Mesenchymal stem cell (in vitro differentiated cells and primary cell): ENCODE measurements around the gene UGT1A8.
"Not testable (repeated sequence)": the region's sequence is repeated elsewhere in the genome, so short reads cannot be mapped to it uniquely, and the experiment has no call there.

Source experiments
- DNase-seq: peaks from one replicate; pipeline ENCODE4 v3.0.0-alpha.2; 2013
- H2AFZ ChIP-seq: one replicate; pipeline ENCODE4 v1.6.1; 2013; ENCODE audit warnings: low read depth, mild to moderate bottlenecking, control low read depth, inconsistent platforms, low read length, moderate library complexity
- H2AK5ac ChIP-seq: 2 replicates; pipeline ENCODE4 v1.6.1; 2013; ENCODE audit warnings: low read length, moderate library complexity, mild to moderate bottlenecking, inconsistent platforms; ENCODE audit not compliant: severe bottlenecking
- H2BK120ac ChIP-seq: one replicate; pipeline ENCODE4 v1.6.1; 2013; ENCODE audit warnings: low read depth, mild to moderate bottlenecking, inconsistent platforms, low read length, moderate library complexity
- H2BK12ac ChIP-seq, 2 experiments: one replicate each; pipeline ENCODE4 v1.6.1; 2013; ENCODE audit warnings: inconsistent platforms in 2 of 2, low read length in 2 of 2, mild to moderate bottlenecking in 2 of 2, moderate library complexity in 2 of 2, control low read depth in 1 of 2
- H2BK15ac ChIP-seq: one replicate; pipeline ENCODE4 v1.6.1; 2013; ENCODE audit warnings: mild to moderate bottlenecking, low read depth, inconsistent platforms; ENCODE audit not compliant: poor library complexity, severe bottlenecking
- H2BK5ac ChIP-seq: 2 replicates; pipeline ENCODE4 v1.6.1; 2013; ENCODE audit warnings: low read depth, mild to moderate bottlenecking, low read length, control low read depth, inconsistent platforms; ENCODE audit not compliant: poor library complexity, severe bottlenecking
- H3K14ac ChIP-seq, 2 experiments: one replicate each; pipeline ENCODE4 v1.6.1; 2013; ENCODE audit warnings: inconsistent platforms in 2 of 2, low read length in 2 of 2, control low read depth in 1 of 2, mild to moderate bottlenecking in 1 of 2, moderate library complexity in 1 of 2
- H3K18ac ChIP-seq, 2 experiments: one replicate each; pipeline ENCODE4 v1.6.1; 2013; ENCODE audit warnings: inconsistent platforms in 2 of 2, low read length in 2 of 2, control low read depth in 1 of 2, low read depth in 1 of 2, mild to moderate bottlenecking in 1 of 2
- H3K23ac ChIP-seq, 2 experiments: one replicate each; pipeline ENCODE4 v1.6.1; 2013; ENCODE audit warnings: inconsistent platforms in 2 of 2, low read length in 2 of 2, mild to moderate bottlenecking in 2 of 2, moderate library complexity in 2 of 2, control low read depth in 1 of 2
- H3K27ac ChIP-seq: 2 replicates; pipeline ENCODE4 v1.5.1; 2013; ENCODE audit warnings: mild to moderate bottlenecking, moderate library complexity, low read length, control low read depth, inconsistent platforms; ENCODE audit not compliant: poor library complexity, severe bottlenecking
- H3K27me3 ChIP-seq, 2 experiments: 2 replicates each; pipeline versions ENCODE4 v1.6.1 to v1.7.0; 2013; ENCODE audit warnings: low read length in 2 of 2, mild to moderate bottlenecking in 2 of 2, moderate library complexity in 2 of 2, control low read depth in 1 of 2, inconsistent platforms in 1 of 2; ENCODE audit not compliant: control insufficient read depth in 1 of 2, insufficient read depth in 1 of 2
- H3K36me3 ChIP-seq, 2 experiments: 2 replicates each; pipeline versions ENCODE4 v1.6.1 to v1.7.0; 2013; ENCODE audit warnings: low read length in 2 of 2, control low read depth in 1 of 2, inconsistent platforms in 1 of 2, low read depth in 1 of 2, mild to moderate bottlenecking in 1 of 2; ENCODE audit not compliant: insufficient read depth in 2 of 2, control insufficient read depth in 1 of 2
- H3K4ac ChIP-seq, 2 experiments: one replicate each; pipeline ENCODE4 v1.6.1; 2013; ENCODE audit warnings: inconsistent platforms in 2 of 2, low read length in 2 of 2, mild to moderate bottlenecking in 2 of 2, moderate library complexity in 2 of 2, control low read depth in 1 of 2, low read depth in 1 of 2
- H3K4me1 ChIP-seq: 2 replicates; pipeline ENCODE4 v1.6.1; 2013; ENCODE audit warnings: low read depth, low read length, control low read depth; ENCODE audit not compliant: control insufficient read depth, insufficient read depth
- H3K4me2 ChIP-seq: 2 replicates; pipeline ENCODE4 v1.6.1; 2013; ENCODE audit warnings: low read length, mild to moderate bottlenecking, inconsistent platforms; ENCODE audit not compliant: poor library complexity, severe bottlenecking
- H3K4me3 ChIP-seq, 2 experiments: 2 replicates each; pipeline versions ENCODE4 v1.5.1 to v1.7.0; 2013; ENCODE audit warnings: low read length in 2 of 2, mild to moderate bottlenecking in 2 of 2, control low read depth in 1 of 2, low read depth in 1 of 2; ENCODE audit not compliant: insufficient read depth in 1 of 2
- H3K79me1 ChIP-seq: replicated peaks from 2 replicates; pipeline ENCODE4 v1.6.1; 2013; ENCODE audit warnings: mild to moderate bottlenecking, control low read depth, low read length, inconsistent platforms; ENCODE audit not compliant: poor library complexity, severe bottlenecking
- H3K9ac ChIP-seq: 2 replicates; pipeline ENCODE4 v1.7.0; 2013; ENCODE audit warnings: mild to moderate bottlenecking, low read length, moderate library complexity
- H3K9me3 ChIP-seq: 2 replicates; pipeline ENCODE4 v1.7.0; 2013; ENCODE audit warnings: mild to moderate bottlenecking, low read length; ENCODE audit not compliant: control insufficient read depth
- H4K8ac ChIP-seq: one replicate; pipeline ENCODE4 v1.6.1; 2013; ENCODE audit warnings: inconsistent platforms, mild to moderate bottlenecking, low read length, moderate library complexity
- H4K91ac ChIP-seq: one replicate; pipeline ENCODE4 v1.6.1; 2013; ENCODE audit warnings: mild to moderate bottlenecking, low read length, inconsistent platforms
- WGBS: methylation state at CpG from one replicate; pipeline ENCODE4 v1.1.7; 2013; ENCODE audit warnings: mixed read lengths; 5-methylcytosine and 5-hydroxymethylcytosine counted together

The UGT1A8 gene

DNA sequence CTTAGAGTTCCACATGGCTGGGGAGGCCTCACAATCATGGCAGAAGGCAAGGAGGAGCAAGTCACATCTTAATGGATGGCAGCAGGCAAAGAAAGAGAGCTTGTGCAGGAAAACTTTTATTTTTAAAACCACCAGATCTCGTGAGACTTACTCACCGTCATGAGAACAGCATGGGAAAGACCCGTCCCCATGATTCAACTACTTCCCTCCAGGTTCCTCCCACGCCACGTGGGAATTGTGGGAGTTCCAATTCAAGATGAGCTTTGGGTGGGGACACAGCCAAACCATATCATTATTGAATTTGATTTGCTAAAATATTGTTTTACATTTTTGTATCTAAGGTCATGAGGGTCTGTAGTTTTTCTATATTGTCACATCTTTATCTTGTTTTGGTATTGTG, 40.1 kb upstream of the UGT1A8 start:
- H2BK15ac ChIP-seq, H3K4me2 ChIP-seq, H2AFZ ChIP-seq, H3K4me1 ChIP-seq, H3K27ac ChIP-seq, H3K4ac ChIP-seq, H3K4me3 ChIP-seq, H3K79me1 ChIP-seq, H4K91ac ChIP-seq, H3K14ac ChIP-seq, H2BK120ac ChIP-seq, H3K23ac ChIP-seq, H2BK12ac ChIP-seq, H3K9me3 ChIP-seq, DNase-seq, H2BK5ac ChIP-seq, H3K36me3 ChIP-seq, H3K18ac ChIP-seq, H3K27me3 ChIP-seq, H3K9ac ChIP-seq, H2AK5ac ChIP-seq, H4K8ac ChIP-seq: not testable (repeated sequence)
- 33% methylated on average over 1 of the region's 5 CpGs for WGBS

DNA sequence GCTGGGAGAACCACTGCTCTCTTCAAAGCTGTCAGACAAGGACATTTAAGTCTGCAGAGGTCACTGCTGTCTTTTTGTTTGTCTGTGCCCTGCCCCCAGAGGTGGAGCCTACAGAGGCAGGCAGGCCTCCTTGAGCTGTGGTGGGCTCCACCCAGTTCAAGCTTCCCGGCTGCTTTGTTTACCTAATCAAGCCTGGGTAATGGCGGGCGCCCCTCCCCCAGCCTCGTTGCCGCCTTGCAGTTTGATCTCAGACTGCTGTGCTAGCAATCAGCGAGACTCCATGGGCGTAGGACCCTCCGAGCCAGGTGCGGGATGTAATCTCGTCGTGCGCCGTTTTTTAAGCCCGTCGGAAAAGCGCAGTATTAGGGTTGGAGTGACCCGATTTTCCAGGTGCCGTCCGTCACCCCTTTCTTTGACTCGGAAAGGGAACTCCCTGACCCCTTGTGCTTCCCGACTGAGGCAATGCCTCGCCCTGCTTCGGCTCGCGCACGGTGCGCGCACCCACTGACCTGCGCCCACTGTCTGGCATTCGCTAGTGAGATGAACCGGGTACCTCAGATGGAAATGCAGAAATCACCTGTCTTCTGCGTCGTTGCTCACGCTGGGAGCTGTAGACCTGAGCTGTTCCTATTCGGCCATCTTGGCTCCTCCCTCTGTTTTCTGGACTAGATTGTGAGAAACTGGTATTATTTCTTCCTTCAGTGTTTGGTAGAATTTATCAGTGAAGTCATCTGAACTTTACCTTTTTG, 34.0 kb upstream of the UGT1A8 start:
- not testable (repeated sequence) for H3K9ac ChIP-seq, H2BK15ac ChIP-seq, H2BK5ac ChIP-seq, H3K27ac ChIP-seq, H2AK5ac ChIP-seq, H3K4ac ChIP-seq, H3K27me3 ChIP-seq, H2BK120ac ChIP-seq, H3K14ac ChIP-seq, H4K91ac ChIP-seq, H3K4me1 ChIP-seq, H3K18ac ChIP-seq, DNase-seq, H2AFZ ChIP-seq, H3K36me3 ChIP-seq, H4K8ac ChIP-seq, H3K4me3 ChIP-seq, H3K23ac ChIP-seq, H3K4me2 ChIP-seq, H3K79me1 ChIP-seq, H3K9me3 ChIP-seq, H2BK12ac ChIP-seq
- 89% methylated on average over 35 of the region's 35 CpGs for WGBS

DNA sequence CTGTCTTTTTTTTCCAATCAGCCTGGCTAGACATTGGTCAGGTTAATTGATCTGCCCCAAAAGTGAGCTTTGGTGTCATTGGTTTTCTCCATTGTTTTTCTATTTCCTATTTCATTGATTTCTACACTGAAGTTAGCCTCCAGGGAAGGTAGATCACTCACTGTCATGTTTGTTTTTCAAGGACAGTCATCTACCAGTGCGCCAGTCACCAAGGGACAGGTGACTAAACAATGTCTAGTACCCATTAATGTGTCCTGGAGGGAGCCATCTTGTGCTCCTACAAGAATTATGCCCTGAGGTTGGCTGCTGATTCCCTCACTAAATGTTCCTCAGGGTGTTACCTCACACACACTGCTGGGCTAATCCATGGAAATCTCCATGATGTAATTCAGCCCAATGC, 33.2 kb upstream of the UGT1A8 start:
- Histone ChIP-seq H4K8ac (no peak overlapping the region), H4K91ac (no peak overlapping the region), H3K9ac (no peak overlapping the region), H3K27ac (no peak overlapping the region), H2BK5ac (no peak overlapping the region), H3K23ac (no peak overlapping the region), H3K4me1 (no peaks in the 10 kb centered on the region), H3K4ac (no peak overlapping the region), H2BK15ac (no peak overlapping the region), H3K9me3 (no peaks in the 10 kb centered on the region), H2BK120ac (no peak overlapping the region), H2BK12ac (no peak overlapping the region), H3K4me2 (no peak overlapping the region), H3K79me1 (no peaks in the 10 kb centered on the region), H2AK5ac (no peak overlapping the region), H3K14ac (no peak overlapping the region), H3K36me3 (no peaks in the 10 kb centered on the region), H3K27me3 (peaks cover 0 to 3% of the 10 kb centered on the region in 2 experiments), H3K4me3 (no peak overlapping the region), H3K18ac (no peak overlapping the region), H2AFZ (no peak overlapping the region)
- no peak for DNase-seq
- 96% methylated on average over 1 of the region's 1 CpG for WGBS

DNA sequence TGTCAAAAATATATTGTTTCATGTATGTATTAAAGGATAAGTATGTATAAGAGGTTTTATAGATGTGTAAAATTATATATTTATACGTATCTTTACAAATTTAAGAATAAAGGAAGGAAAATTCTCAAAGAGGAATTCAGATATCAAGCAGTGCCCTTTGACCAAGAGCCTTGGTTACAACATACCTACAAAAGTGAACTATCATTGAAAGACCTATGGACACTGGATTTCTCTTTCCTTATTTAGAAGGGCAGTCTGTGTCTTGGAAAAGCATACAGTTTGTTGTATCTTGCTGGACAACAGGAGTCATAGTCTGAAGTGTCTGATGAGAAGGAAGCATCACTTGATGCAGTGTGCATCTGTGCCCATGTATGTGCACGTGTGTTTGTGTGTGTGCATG, 29.0 kb upstream of the UGT1A8 start:
- H3K36me3 ChIP-seq = no peaks in the 10 kb centered on the region

More for the DNA sequence above, 29.0 kb upstream of the UGT1A8 start:
- no peak for DNase-seq
- Histone ChIP-seq H3K9ac (no peak overlapping the region), H2BK12ac (no peak overlapping the region), H2BK120ac (no peak overlapping the region), H2AK5ac (no peak overlapping the region), H2AFZ (no peak overlapping the region), H3K9me3 (no peaks in the 10 kb centered on the region), H3K27ac (no peak overlapping the region), H4K91ac (no peak overlapping the region), H3K23ac (no peak overlapping the region), H3K79me1 (no peaks in the 10 kb centered on the region), H3K27me3 (peaks cover 0 to 10% of the 10 kb centered on the region in 2 experiments), H4K8ac (no peak overlapping the region), H2BK5ac (no peak overlapping the region), H3K14ac (no peak overlapping the region), H3K4me2 (no peak overlapping the region), H3K4ac (no peak overlapping the region), H2BK15ac (no peak overlapping the region), H3K4me3 (no peak overlapping the region), H3K18ac (no peak overlapping the region), H3K4me1 (no peaks in the 10 kb centered on the region)
- WGBS = 100% methylated on average over 1 of the region's 2 CpGs
